Measurements from ENCODE around the gene PYM1.
"Not testable (repeated sequence)": the region's sequence is repeated elsewhere in the genome, so short reads cannot be mapped to it uniquely, and the experiment has no call there.

PYM1 gene

GRCh38 chr12:55909513-55909884 is 18.2 kb downstream of the PYM1 start:
- DNase-seq (ENCODE audit: low spot score): no peak

GRCh38 chr12:55908726-55909512 is 18.8 kb downstream of the PYM1 start:
- no peak for DNase-seq (ENCODE audit: low spot score)

GRCh38 chr12:55906056-55906455 is 21.6 kb downstream of the PYM1 start:
- no peak for DNase-seq (ENCODE audit: low spot score)

GRCh38 chr12:55901881-55902490 is 25.7 kb downstream of the PYM1 start:
- no peak for DNase-seq (ENCODE audit: low spot score)

GRCh38 chr12:55899082-55899481 is 28.6 kb downstream of the PYM1 start:
- peak; percentile 3 for DNase-seq (ENCODE audit: low spot score)

- no peak for DNase-seq (ENCODE audit: low spot score)
Measured at GRCh38 chr12:55893723-55894122, 34.0 kb downstream of the PYM1 start.

- DNase-seq (ENCODE audit: low spot score): no peak
Measured at GRCh38 chr12:55891310-55891709, 36.4 kb downstream of the PYM1 start.

GRCh38 chr12:55885113-55885512 is 42.6 kb downstream of the PYM1 start:
- DNase-seq (ENCODE audit: low spot score): no peak

GRCh38 chr12:55877824-55878223 is 49.9 kb downstream of the PYM1 start:
- DNase-seq (ENCODE audit: low spot score): no peak

GRCh38 chr12:55875704-55876467 is 51.8 kb downstream of the PYM1 start:
- DNase-seq (ENCODE audit: low spot score): no peak

- DNase-seq (ENCODE audit: low spot score): no peak
Measured at GRCh38 chr12:55874443-55874842, 53.3 kb downstream of the PYM1 start.

- DNase-seq (ENCODE audit: low spot score): not testable (repeated sequence)
Measured at GRCh38 chr12:55866454-55867004, 61.2 kb downstream of the PYM1 start.

GRCh38 chr12:55865327-55865726 is 62.4 kb downstream of the PYM1 start:
- DNase-seq (ENCODE audit: low spot score): no peak

GRCh38 chr12:55862931-55863330 is 64.8 kb downstream of the PYM1 start:
- not testable (repeated sequence) for DNase-seq (ENCODE audit: low spot score)

GRCh38 chr12:55862286-55862685 is 65.4 kb downstream of the PYM1 start:
- no peak for DNase-seq (ENCODE audit: low spot score)

GRCh38 chr12:55861871-55862270 is 65.8 kb downstream of the PYM1 start:
- DNase-seq (ENCODE audit: low spot score): no peak

- DNase-seq (ENCODE audit: low spot score): no peak
Measured at GRCh38 chr12:55861396-55861795, 66.3 kb downstream of the PYM1 start.

- DNase-seq (ENCODE audit: low spot score): no peak
Measured at GRCh38 chr12:55852740-55853139, 75.0 kb downstream of the PYM1 start.
